Activated CD8-positive, alpha-beta T cell treated with anti-CD3 and anti-CD28 coated beads for 36 hours (primary cell): ENCODE measurements around the gene CCDC40. TPM values are rescaled to one million over a fixed set of nuclear protein-coding genes. Genes with fewer than 3 reads are reported as not detected.

ENCODE experiments used
- ATAC-seq: fragments of 200-7000 bp; cut with Tn5 transposase; one replicate; pipeline ENCODE4 v1.10.0; 2021; ENCODE audit warnings: mild to moderate bottlenecking, moderate library complexity
- CTCF ChIA-PET: fragments of 350-600 bp; sonication (Branson Sonifier 250); formaldehyde crosslinking; loops from one replicate; lab custom pipeline; 2021; ENCODE audit warnings: antibody characterized with exemption; lab: Charles Lee
- POLR2A ChIA-PET: fragments of 350-600 bp; sonication (Branson Sonifier 250); formaldehyde crosslinking; loops from one replicate; lab custom pipeline; 2021; ENCODE audit warnings: antibody characterized with exemption; lab: Charles Lee
- DNase-seq: peaks from one replicate; pipeline ENCODE4 v3.0.0-alpha.2; 2020
- H3K27ac Mint-ChIP-seq: one replicate; pipeline ENCODE4 v1.8.0; 2021; ENCODE audit warnings: mild to moderate bottlenecking, mixed read lengths
- H3K27me3 Mint-ChIP-seq: one replicate; pipeline ENCODE4 v1.8.0; 2021; ENCODE audit warnings: mixed read lengths
- H3K36me3 Mint-ChIP-seq: one replicate; pipeline ENCODE4 v1.8.0; 2021; ENCODE audit warnings: low read depth, mixed read lengths
- H3K4me1 Mint-ChIP-seq: one replicate; pipeline ENCODE4 v1.8.0; 2021; ENCODE audit warnings: low read depth, mixed read lengths
- H3K4me3 Mint-ChIP-seq: one replicate; pipeline ENCODE4 v1.8.0; 2021; ENCODE audit warnings: mild to moderate bottlenecking, moderate library complexity, mixed read lengths
- H3K9me3 Mint-ChIP-seq: one replicate; pipeline ENCODE4 v1.8.0; 2021; ENCODE audit warnings: mixed read lengths
- intact Hi-C: fragments of 100-400 bp; cut with micrococcal nuclease; formaldehyde crosslinking; loops from one replicate; pipeline ENCODE4 v1.10.0; 2022
- total RNA-seq, 2 experiments: library from RNA; stranded (reverse); gene quantifications; one replicate each; pipeline ENCODE4 v1.2.3, GENCODE V29; 2021
- TF ChIP-seq, protein P1 (sequence below): fragments of 200-600 bp; IDR thresholded peaks from one replicate; pipeline ENCODE4 v1.8.0; 2022; ENCODE audit warnings: antibody characterized with exemption, mild to moderate bottlenecking

The CCDC40 gene
- total RNA-seq, 2 experiments from 2014 or later = 0.54 to 0.79 TPM

DNA sequence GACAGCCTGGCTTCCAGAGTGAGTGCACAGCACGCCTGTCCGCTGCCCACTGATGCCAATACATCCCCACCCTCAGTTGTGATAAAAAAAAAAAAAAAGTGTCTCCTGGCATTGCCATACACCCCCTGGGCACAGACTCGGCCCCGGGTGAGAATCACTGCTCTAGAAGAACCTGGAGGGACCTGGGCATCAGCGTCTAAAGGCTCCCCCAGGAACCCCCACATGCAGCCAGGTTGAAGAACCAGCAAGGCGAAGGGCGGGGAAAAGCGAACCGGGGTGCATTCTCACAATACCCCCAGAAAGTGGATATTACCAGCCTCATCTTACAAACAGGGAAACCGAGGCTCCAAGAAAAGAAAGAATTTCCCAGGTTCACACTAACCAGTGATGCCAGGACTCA, 28.5 kb upstream of the CCDC40 start:
- TF ChIP-seq, protein P1, sequence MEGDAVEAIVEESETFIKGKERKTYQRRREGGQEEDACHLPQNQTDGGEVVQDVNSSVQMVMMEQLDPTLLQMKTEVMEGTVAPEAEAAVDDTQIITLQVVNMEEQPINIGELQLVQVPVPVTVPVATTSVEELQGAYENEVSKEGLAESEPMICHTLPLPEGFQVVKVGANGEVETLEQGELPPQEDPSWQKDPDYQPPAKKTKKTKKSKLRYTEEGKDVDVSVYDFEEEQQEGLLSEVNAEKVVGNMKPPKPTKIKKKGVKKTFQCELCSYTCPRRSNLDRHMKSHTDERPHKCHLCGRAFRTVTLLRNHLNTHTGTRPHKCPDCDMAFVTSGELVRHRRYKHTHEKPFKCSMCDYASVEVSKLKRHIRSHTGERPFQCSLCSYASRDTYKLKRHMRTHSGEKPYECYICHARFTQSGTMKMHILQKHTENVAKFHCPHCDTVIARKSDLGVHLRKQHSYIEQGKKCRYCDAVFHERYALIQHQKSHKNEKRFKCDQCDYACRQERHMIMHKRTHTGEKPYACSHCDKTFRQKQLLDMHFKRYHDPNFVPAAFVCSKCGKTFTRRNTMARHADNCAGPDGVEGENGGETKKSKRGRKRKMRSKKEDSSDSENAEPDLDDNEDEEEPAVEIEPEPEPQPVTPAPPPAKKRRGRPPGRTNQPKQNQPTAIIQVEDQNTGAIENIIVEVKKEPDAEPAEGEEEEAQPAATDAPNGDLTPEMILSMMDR = no peak
- POLR2A ChIA-PET = no interaction called here
- CTCF ChIA-PET = interaction anchor here (0.6 to 6.7 kb wide), 37 partner anchors 8 to 264 kb away, joined by 3 to 67 read pairs (median 5); partner anchors contain the start of genes CBX4 and GAA
- intact Hi-C loops = no loop called here
- Mint-ChIP-seq H3K27me3 (no peaks in the 10 kb centered on the region), H3K36me3 (no peaks in the 10 kb centered on the region), H3K4me3 (no peak overlapping the region), H3K4me1 (peaks cover 7% of the 10 kb centered on the region), H3K27ac (no peak overlapping the region), H3K9me3 (no peaks in the 10 kb centered on the region)
- no peak for ATAC-seq
- no peak for DNase-seq

DNA sequence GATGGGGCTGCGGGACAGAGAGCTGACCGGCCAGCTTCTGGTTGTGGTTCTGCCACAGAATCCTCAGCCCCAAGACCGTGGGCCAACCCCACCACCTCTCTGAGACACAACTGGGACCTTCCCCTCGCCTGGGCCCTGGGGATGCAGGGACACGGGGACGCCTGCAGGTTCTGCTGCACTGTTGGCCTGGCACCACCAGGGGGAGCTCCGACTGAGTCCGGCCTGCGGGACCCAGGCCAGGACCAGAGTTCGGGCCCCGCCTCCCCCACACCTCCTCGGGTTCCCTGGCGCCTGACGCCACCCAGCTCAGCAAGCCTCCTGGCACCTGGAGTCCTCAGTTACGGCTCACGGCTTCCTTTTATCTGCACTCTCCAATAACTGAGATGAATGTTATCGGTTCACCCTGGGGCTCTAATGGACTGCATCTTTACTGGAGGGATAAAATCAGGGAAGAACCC, 28.0 kb upstream of the CCDC40 start:
- DNase-seq (peak; percentile 86), ATAC-seq (peak; percentile 96)
- peaks cover 7% of the 10 kb centered on the region for H3K4me1 Mint-ChIP-seq
- H3K36me3 Mint-ChIP-seq = no peaks in the 10 kb centered on the region
- ChIA-PET POLR2A (interaction anchor here (1.0 kb wide), 1 partner anchor 9 kb away, joined by 4 read pairs; no protein-coding TSS in a partner anchor), CTCF (interaction anchor here (0.6 to 6.7 kb wide), 43 partner anchors 9 to 407 kb away, joined by 3 to 67 read pairs (median 4); partner anchors contain the start of genes CBX4 and GAA)
- H3K4me3 Mint-ChIP-seq = no peak overlapping the region
- H3K27me3 Mint-ChIP-seq = no peaks in the 10 kb centered on the region
- no peaks in the 10 kb centered on the region for H3K9me3 Mint-ChIP-seq
- intact Hi-C loops = no loop called here
- no peak overlapping the region for H3K27ac Mint-ChIP-seq
- TF ChIP-seq, protein P1 = peak; percentile 94

DNA sequence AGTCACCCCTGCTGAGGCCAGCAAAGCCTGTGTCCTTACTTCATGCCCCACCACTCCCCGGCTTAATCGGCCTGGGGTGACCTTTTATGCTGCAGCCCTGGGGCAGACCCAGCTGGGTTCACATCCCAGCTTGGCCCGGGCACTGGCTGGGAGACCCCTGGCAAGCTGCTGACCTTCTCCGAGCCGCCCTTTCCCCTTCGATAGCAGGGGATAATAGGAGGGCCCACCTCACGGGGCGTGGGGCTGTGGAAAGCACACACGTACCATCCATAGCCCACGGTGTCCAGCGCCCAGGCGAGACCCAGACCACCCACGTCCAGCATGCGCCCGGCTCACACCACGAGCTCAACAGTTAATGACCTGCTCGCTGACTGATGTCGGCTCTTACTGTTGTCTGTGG, 27.6 kb upstream of the CCDC40 start:
- ChIA-PET POLR2A (interaction anchor here (1.0 kb wide), 1 partner anchor 9 kb away, joined by 4 read pairs; no protein-coding TSS in a partner anchor), CTCF (interaction anchor here (0.6 to 6.7 kb wide), 41 partner anchors 8 to 407 kb away, joined by 3 to 67 read pairs (median 4); partner anchors contain the start of genes CBX4 and GAA)
- ATAC-seq (no peak), DNase-seq (no peak)
- TF ChIP-seq, protein P1 = no peak
- H3K27me3 Mint-ChIP-seq = no peaks in the 10 kb centered on the region
- H3K27ac Mint-ChIP-seq = no peak overlapping the region
- H3K4me3 Mint-ChIP-seq = no peak overlapping the region
- H3K4me1 Mint-ChIP-seq = peaks cover 7% of the 10 kb centered on the region
- H3K36me3 Mint-ChIP-seq = no peaks in the 10 kb centered on the region
- intact Hi-C loops = no loop called here
- no peaks in the 10 kb centered on the region for H3K9me3 Mint-ChIP-seq

DNA sequence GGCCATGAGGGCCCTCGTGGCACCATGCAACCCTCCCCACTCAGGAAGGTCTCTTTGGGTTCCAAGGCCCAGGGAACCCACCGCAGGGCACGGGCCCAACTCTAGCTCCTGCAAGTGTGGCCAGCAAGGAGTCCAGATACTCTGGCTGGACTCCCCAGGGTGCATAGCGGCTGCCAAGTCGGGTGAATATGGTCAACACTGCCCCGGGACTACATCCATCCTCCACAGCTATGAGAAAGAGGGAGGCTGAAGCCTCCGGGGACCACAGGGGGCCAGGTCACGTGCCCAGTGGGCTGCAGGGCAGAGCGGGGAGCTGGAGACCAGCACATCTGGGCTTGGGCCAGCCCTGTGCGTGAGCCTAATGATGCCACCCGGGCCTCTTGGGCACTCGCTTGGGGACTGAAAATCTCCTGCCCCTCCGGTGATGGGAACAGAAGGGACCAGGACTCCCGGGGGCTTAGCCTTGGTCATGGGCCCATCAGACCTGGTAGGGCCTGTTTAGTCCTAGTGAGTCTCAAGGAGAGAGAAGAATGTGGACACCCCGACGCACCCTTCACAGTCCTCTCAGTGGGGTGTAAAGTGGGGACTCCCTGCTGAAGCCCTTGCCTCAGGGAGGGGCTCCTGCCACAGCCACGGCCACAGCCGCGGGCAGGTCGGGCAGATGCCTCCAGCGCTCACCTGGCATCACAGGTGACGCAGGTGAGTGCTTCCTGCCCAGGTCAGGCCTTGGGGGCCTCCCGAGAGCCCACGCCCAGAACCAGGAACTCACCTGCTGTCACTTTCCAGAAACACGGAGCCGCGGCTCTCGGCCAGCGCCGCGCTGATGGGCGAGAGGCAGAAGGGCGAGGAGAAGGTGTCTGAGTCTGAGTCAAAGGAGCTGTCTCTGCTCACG, 26.8 kb upstream of the CCDC40 start:
- Mint-ChIP-seq H3K36me3 (no peaks in the 10 kb centered on the region), H3K4me3 (no peak overlapping the region), H3K27me3 (no peaks in the 10 kb centered on the region), H3K27ac (no peak overlapping the region), H3K9me3 (no peaks in the 10 kb centered on the region), H3K4me1 (peaks cover 7% of the 10 kb centered on the region)
- ATAC-seq = no peak
- ChIA-PET POLR2A (interaction anchor here (0.6 to 1.0 kb wide), 2 partner anchors 10 to 15 kb away, joined by 3 to 4 read pairs; no protein-coding TSS in a partner anchor), CTCF (interaction anchor here (1.1 to 6.7 kb wide), 16 partner anchors 7 to 406 kb away, joined by 3 to 67 read pairs (median 6); no protein-coding TSS in a partner anchor)
- TF ChIP-seq, protein P1 = no peak
- intact Hi-C loops = no loop called here
- no peak for DNase-seq
